Measurements from ENCODE around the gene LAPTM5.

LAPTM5 gene

GRCh38 chr1:30730346-30731108, 27.0 kb downstream of the LAPTM5 start:
- DNase-seq (ENCODE audit: low read depth in 2 of 2): no peak

DNA sequence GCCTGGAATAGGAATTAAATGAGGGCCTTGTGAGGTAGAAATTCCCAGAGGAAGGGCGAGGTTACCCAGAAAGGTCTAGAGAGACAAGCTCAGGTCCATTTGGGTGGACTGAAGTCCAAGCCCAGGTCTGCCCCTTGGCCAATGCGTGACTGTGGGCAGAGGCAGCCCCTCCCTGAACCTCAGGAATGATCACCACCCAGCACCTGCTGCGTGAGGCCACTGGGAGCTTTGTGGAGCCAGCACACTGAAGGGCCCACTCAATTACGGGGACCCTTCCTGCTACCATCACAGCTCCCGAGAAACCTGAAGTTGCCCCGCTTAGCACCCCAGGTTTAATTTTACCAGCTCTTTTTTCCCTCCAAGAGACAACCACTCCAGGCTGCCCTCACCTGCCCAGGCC, 27.7 kb downstream of the LAPTM5 start:
- DNase-seq (ENCODE audit: low read depth in 2 of 2): no peak

DNA sequence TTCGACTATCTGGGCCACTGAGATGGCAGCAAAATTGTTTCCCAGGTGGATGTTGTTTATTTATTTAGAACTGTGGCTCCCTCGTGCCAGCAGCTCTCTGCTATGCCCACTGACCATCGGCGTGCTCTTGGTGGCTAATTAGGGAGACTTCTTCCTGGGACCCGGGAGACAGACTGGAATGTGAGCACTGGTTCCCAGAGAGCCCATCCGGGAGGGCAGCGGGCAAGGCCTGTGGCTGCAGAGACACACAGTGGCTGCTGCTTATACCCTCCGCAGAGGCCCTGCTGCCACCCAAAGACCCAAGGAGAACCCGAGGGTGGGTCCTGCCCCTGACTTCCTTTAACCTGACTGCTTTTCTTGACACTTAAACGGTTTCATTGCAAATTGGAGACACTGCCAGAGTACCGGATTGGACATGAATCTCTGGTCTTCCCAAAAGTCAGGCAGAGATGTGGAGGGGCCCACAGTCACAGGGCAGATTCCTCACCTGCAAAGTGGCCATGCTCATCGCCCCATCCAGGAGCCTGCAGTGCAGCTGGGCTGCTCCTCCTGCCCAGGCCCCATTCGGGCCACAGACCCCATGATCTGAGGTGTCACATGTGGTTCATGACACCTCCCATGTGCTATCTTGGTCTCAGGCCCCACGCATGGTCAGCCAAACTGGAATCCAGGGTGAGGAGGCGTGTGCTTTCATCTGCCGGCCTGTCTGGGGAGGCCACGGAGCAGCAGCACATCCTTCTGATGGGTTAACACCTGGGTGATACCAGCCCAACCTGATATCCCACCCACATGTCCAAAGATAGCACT, 28.5 kb downstream of the LAPTM5 start:
- no peak for DNase-seq (ENCODE audit: low read depth in 2 of 2)

DNA sequence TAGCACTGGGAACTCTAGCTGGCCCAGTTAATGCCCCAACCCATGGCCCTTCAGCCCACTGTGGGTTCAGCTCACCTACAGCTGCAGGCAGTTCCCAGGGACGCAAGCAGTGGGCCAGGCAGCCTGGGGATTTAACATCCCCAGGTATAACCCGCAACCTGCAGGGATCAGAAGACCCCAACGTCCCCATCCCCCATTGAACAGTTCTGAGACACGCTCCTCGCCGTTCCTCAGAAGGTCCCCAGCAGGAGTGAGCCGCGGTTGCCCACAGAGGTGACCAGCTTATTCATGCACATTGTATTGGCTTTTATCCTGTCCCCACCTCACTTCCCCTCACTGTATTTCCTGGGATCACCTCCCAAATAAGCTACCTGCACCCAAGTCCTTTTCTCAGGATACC, 29.2 kb downstream of the LAPTM5 start:
- DNase-seq (ENCODE audit: low read depth in 2 of 2): no peak

- no peak for DNase-seq (ENCODE audit: low read depth in 2 of 2)
Observed at GRCh38 chr1:30727824-30728223, 29.8 kb downstream of the LAPTM5 start.

DNA sequence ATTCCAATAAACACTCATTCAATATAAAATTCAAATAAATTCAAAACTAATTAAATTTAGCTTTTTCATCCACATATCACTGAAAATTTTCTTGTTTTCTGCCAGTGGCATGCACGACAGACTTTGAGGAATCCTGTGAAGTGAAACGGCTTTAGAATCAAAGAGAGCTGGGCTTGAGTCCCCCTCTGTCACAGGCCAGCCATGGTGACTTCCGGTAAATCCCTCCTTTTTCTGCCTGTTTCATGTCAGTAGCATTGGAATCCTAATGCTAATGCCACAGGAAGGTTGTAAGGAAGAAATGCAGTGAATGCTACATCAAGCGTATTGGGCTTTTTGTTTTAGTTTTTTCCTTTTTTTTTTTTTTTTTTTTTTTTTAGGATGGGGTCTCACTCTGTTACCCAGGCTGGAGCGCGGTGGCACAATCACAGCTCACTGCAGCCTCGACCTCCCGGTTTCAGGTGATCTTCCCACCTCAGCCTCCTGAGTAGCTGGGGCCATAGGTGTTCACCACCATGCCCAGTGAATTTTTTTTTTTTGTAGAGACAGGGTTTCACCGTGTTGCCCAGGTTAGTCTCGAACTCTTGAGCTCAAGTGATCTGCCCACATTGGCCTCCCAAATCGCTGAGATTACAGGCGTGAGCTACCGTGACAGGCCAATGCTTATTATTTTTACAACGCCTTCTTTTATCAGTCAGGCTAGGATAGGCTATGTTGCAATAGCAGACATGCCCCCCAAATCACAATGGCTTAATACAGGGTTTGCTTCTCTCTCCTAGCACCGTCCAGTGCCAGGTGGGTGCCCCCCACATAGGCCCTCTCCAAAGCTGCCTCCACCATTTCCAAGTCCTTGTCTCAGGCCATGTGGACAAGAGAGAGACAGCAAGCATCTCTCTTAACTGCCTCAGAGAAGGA, 30.5 kb downstream of the LAPTM5 start:
- DNase-seq (ENCODE audit: low read depth in 2 of 2): no peak

DNA sequence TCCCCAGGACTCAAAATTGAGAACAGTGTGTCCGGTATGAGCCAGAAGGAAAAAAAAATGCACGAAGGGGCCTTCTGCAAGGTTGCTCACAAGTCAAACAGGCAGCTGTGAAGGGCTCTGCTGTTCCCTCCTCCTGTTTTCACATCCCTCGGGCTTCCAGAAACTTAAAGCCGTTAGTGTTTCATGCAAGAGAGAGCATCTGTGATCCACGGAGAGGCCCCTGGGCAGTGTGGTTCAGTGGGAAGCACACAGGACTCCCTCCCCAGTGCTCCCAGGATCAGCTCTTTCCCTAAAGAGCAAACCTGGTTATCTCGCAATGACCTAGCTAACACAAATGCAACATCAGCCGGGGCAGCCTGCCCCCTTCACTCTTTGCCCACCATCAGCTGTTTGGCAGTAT, 31.3 kb downstream of the LAPTM5 start:
- no peak for DNase-seq (ENCODE audit: low read depth in 2 of 2)

DNA sequence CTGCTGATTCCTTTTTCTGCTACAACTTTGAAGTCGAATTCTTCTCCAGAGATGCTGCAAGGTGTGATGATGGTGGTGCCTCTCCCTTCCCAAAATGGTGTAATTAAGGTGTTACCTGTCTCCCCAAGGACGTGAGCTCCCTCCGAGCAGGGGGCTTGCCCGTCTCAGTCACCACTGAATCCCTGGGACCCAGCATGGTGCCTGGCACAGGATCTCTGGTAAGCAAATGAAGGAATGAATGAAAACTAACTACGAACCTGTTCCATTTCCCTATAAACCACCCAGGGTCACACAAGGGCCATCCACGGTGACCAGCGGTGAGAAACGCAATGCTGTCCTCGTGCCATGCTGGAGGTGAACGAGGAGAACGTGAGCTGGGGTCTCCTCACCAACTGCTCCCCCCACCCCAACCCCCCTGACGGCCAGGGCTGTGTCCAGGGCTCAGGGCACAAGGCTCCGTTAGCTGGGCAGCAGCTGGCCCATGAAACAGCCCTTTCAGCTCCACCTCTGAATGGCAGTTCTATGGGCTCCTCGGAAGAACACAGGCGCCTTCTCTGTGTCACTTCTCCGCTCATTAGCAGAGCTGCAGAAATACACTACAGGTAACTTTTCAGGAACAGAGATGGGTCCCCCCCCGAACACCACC, 32.0 kb downstream of the LAPTM5 start:
- DNase-seq (ENCODE audit: low read depth in 2 of 2): no peak

- DNase-seq (ENCODE audit: low read depth in 2 of 2): no peak
Observed at GRCh38 chr1:30724655-30725421, 32.7 kb downstream of the LAPTM5 start.

GRCh38 chr1:30724175-30724574, 33.4 kb downstream of the LAPTM5 start:
- DNase-seq (ENCODE audit: low read depth in 2 of 2): no peak

GRCh38 chr1:30723331-30723755, 34.2 kb downstream of the LAPTM5 start, which contains the start of gene MATN1:
Gene MATN1 (minus strand): TSS chr1:30723585. CDS start chr1:30723551, 34 bp downstream.
- DNase-seq (ENCODE audit: low read depth in 2 of 2): no peak

DNA sequence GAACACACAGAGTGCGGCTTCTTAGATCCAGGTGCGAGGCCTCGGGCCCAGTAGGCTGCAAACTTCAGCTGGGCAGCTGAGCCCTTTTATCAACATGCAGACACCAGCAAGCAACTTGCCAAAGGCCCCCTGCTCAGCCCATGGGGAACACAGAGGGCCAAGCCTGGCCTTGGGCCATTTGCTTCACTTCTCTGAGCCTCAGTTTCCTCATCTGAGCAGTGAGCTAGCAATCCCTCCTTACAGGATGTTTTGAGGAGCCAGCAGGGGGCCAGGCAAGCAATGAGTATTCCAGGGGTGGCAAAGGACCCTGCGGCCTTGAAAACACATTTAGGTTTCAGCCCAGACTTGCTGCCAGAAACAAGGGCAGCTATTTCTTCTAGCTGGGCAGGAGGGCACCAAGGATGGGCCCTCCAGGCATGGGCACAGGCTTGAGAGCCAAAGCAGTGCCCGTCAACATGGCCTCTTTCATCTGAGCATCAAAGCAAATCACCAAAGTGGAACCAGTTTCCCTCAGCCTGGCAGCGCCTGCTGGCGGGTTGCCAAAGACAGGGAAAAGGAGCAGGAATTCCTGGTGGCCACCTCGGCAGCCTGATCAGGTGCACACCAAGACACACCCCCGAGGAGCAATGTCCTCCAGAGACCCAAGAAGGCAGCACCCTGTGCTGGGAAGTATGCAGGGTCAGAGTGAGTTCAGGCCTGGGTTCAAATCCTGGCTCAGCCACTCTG, 35.6 kb downstream of the LAPTM5 start:
- no peak for DNase-seq (ENCODE audit: low read depth in 2 of 2)

- no peak for DNase-seq (ENCODE audit: low read depth in 2 of 2)
Observed at GRCh38 chr1:30721341-30721793, 36.2 kb downstream of the LAPTM5 start.

DNA sequence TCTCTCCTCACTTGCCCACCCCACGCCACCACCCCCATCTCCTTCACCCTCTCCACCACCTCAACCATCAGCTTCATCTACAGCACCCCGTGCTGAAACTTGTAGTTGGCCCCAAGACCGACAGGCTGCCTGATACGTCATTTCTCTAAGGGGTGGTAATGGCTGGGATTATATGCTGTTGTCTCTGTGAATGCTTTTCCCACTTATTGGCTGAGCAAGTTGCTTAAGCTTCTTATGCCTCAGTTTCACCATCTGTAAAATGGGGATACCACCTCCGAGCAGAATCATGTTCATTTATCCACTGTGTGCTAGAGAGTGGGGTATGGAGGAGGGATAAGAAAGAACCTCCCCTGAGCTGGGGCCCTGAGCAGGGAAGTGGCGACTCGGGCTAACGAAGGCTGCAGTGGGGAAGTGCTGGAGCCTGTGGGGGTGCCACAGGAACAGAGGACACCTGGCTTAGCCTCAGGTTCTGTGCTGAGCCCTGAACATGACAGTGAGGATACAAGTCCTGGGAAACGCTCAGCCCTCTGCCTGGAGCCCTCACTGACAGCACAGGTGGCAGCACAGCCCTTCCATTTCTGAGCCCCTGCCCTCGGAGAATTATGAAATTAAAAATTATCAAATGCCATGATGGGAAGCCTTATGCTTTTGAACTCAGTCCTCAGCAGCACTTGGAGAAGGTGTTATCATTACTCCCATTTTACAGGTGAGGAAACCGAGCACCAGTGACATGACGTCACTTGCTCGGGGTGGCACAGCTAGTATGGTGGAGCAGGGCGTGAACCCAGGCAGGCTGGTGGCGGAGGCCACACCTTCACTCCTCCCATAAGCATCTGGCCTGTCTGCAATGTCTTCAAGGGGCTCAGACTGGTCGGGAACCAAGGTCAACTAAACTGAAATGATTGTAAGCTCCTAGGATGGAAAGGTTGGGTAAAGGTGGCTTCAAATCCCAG, 37.0 kb downstream of the LAPTM5 start:
- DNase-seq (ENCODE audit: low read depth in 2 of 2): no peak

- no peak for DNase-seq (ENCODE audit: low read depth in 2 of 2)
Observed at GRCh38 chr1:30719406-30720270, 37.9 kb downstream of the LAPTM5 start.

DNA sequence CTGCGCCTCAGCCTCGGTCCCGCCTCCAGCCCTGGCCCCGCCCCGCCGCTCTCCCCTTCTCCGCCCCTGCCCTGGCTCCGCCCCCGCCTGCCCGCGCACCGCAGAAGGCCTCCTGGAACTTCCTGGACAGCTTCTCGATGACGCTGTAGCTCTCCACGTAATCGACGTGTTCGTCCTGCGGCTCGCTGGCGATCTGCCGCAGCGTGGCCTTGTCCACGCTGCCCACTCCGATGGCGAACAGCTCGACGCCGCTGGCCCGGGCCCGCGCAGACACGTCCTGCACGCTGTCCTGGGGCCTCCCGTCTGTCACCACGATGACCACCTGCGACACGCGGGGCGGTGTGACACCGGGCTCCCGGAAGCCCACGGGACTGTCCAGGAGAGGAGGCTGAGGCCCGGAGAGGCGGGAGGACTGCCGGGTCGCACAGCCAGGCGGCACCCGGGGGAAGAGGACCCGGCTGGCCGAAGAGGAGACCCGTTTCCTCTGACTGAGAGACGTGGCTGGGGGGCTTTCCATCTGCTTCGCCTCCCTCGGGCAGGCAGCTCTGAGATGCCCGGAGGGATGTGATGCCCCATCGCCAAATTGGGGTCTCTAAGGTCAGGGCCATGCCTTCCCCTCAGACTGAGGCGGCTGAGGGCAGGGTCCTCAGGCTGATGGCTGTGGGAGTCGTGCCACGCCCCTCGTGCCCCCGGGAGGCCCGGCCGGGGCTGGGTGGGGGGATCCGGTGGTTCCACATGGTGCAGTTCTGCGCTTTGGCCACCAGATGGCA, 38.8 kb downstream of the LAPTM5 start:
- peak; percentile 73 to 74 for DNase-seq (ENCODE audit: low read depth in 2 of 2)

- peak; percentile 99 for DNase-seq (ENCODE audit: low read depth in 2 of 2)
Observed at GRCh38 chr1:30718091-30718635, 39.4 kb downstream of the LAPTM5 start.
